Measurements from ENCODE around the gene MRTO4. TPM values are rescaled to one million over a fixed set of nuclear protein-coding genes. Genes with fewer than 3 reads are reported as not detected.
A peak's percentile ranks its signal among the peaks of the same experiment; 100 is the strongest.

The MRTO4 gene
- total and polyA plus RNA-seq, 10 of the 15 experiments (the other 5 are each of a cell fraction or from before 2014, with no cell fraction given): 43.5 to 99.5 (median 69.7) TPM

GRCh38 chr1:19202396-19202795 is 49.2 kb upstream of the MRTO4 start:
- ATAC-seq: peak; percentile 36; the same call in 2 of the 3 replicates
- RAD21 ChIA-PET (ENCODE audit: unreplicated experiment): no interaction called here
- in situ Hi-C loops (cut with MboI) (no loop called here), intact Hi-C loops (cut with micrococcal nuclease; ENCODE audit: unreplicated experiment) (loop anchor here (10.0 kb wide), 1 partner anchor 248 kb away; the partner anchor contains the start of gene IFFO2)
- no peak overlapping the region for H3K27ac ChIP-seq (ENCODE audit: control insufficient read depth, insufficient read depth)
- H4K20me1 ChIP-seq (ENCODE audit: control insufficient read depth, insufficient read depth): peaks cover 2% of the 10 kb centered on the region; the same call in 1 of the 2 replicates
- no peaks in the 10 kb centered on the region for H3K9me3 ChIP-seq (replicated peaks; ENCODE audit: control insufficient read depth, insufficient read depth, low read length)
- peaks cover 8 to 17% of the 10 kb centered on the region in 2 experiments; a peak in 3 of 4 replicates for H3K36me3 ChIP-seq (ENCODE audit: control insufficient read depth in 2 of 2, insufficient read depth in 2 of 2, low read length in 1 of 2)
- peaks cover 13% of the 10 kb centered on the region for H3K4me1 ChIP-seq (ENCODE audit: control insufficient read depth, insufficient read depth, low read length)
- TF ChIP-seq PAX5 (IDR thresholded peaks at IDR 0.05; ENCODE audit: borderline replicate concordance, low read depth, low read length) (no peak), TAF1 (IDR thresholded peaks at IDR 0.05; ENCODE audit: borderline replicate concordance, low read depth, low read length) (no peak), MTA3 (IDR thresholded peaks at IDR 0.05; ENCODE audit: borderline replicate concordance, low read length) (no peak), MTA2 (IDR thresholded peaks at IDR 0.05; ENCODE audit: low read depth) (no peak), ATF2 (IDR thresholded peaks at IDR 0.05; ENCODE audit: low read length) (no peak), POLR2AphosphoS2 (IDR thresholded peaks at IDR 0.05; ENCODE audit: low read depth, low read length) (no peak), SREBF1 (IDR thresholded peaks at IDR 0.05; ENCODE audit: low read length) (no peak), BHLHE40 (IDR thresholded peaks at IDR 0.05; ENCODE audit: borderline replicate concordance in 1 of 2, low read depth in 2 of 2, low read length in 1 of 2) (no peak), USF2 (IDR thresholded peaks at IDR 0.05; ENCODE audit: borderline replicate concordance, low read depth, low read length) (no peak), BCLAF1 (IDR thresholded peaks at IDR 0.05) (no peak), POLR2AphosphoS5 (IDR thresholded peaks at IDR 0.05; ENCODE audit: low read length) (no peak), PKNOX1 (IDR thresholded peaks at IDR 0.05) (no peak), POLR2A (IDR thresholded peaks at IDR 0.05; ENCODE audit: low read depth, low read length) (no peak), ZNF207 (IDR thresholded peaks at IDR 0.05; ENCODE audit: borderline replicate concordance) (no peak), TCF7 (IDR thresholded peaks at IDR 0.05; ENCODE audit: borderline replicate concordance) (no peak), TBL1XR1 (IDR thresholded peaks at IDR 0.05; ENCODE audit: low read depth, low read length) (no peak)
- SMC1A ChIA-PET (ENCODE audit: uncharacterized antibody, unreplicated experiment): interaction anchor here (1.0 to 1.6 kb wide), 2 partner anchors 10 to 72 kb away, joined by 3 to 7 read pairs; no protein-coding TSS in a partner anchor
- no TSS peak for BruUV-seq (replicated peaks)
- no peaks in the 10 kb centered on the region for H3K27me3 ChIP-seq (replicated peaks in 1 of 2; ENCODE audit: control insufficient read depth in 2 of 2, insufficient read depth in 2 of 2, low read length in 1 of 2)
- 97% methylated on average over 3 of the region's 3 CpGs for WGBS (ENCODE audit: insufficient coverage, insufficient replicate concordance, low lambda C conversion rate, missing lambda C conversion rate)
- no peak overlapping the region for H3K4me2 ChIP-seq (ENCODE audit: control insufficient read depth, insufficient read depth)
- H3K4me3 ChIP-seq: no peak overlapping the region
- FAIRE-seq: no peak
- peaks cover 59% of the 10 kb centered on the region for H3K79me2 ChIP-seq (ENCODE audit: control insufficient read depth, insufficient read depth, low read length)
- CTCF ChIA-PET: interaction anchor here (0.6 kb wide), 1 partner anchor 451 kb away, joined by 3 read pairs; no protein-coding TSS in a partner anchor
- POLR2A ChIA-PET: interaction anchor here (0.9 kb wide), 1 partner anchor 18 kb away, joined by 3 read pairs; no protein-coding TSS in a partner anchor
- no peak overlapping the region for H2AFZ ChIP-seq (ENCODE audit: control insufficient read depth, low read depth, low read length)
- no peak overlapping the region for H3K9ac ChIP-seq (ENCODE audit: control insufficient read depth, insufficient read depth, low read length)
- DNase-seq (ENCODE audit: low read depth, low spot score): no peak

All from GM12878 (cell line).